K562 (cell line): ENCODE measurements around the gene LVRN. TPM values are rescaled to one million over a fixed set of nuclear protein-coding genes. Genes with fewer than 3 reads are reported as not detected.

ENCODE experiments used
- ATAC-seq: fragments of 200-7000 bp; cut with Tn5 transposase; 3 replicates; pipeline ENCODE4 v1.9.1; 2020; ENCODE audit warnings: moderate library complexity
- BruUV-seq: library from RNA; stranded (reverse); fragments of 400-500 nt; replicated peaks from 2 replicates; lab custom pipeline; 2021; lab: Mats Ljungman, UMichigan
- CTCF ChIA-PET: fragments of 300-600 bp; formaldehyde crosslinking; extraction: SDS; loops from one replicate; lab custom pipeline; 2021; ENCODE audit warnings: low intra/inter-chr PET ratio; lab: Yijun Ruan, JAX
- POLR2A ChIA-PET: fragments of 300-600, 350-650 bp; sonication (Branson Sonifier 250); formaldehyde crosslinking; extraction: SDS; loops from one replicate; lab custom pipeline; 2021; ENCODE audit warnings: antibody characterized with exemption, inconsistent platforms; lab: Yijun Ruan, JAX
- DNase-seq, 4 experiments: peaks; one replicate each; pipeline versions ENCODE4 v3.0.0 to v3.0.0-alpha.2; 2011 to 2018; ENCODE audit warnings: low spot score in 3 of 4, mixed read lengths in 3 of 4; ENCODE audit errors: extremely low read depth in 1 of 4
- FAIRE-seq: peaks from 2 replicates; lab custom pipeline; 2011; peaks lifted over from hg19 to GRCh38; lab: Jason Lieb, UNC
- H2AFZ ChIP-seq: 2 replicates; pipeline ENCODE4 v1.6.0; 2011; ENCODE audit warnings: low read depth, low read length, control low read depth, inconsistent platforms
- H3K27ac ChIP-seq: fragments of 200-600 bp; 3 replicates; pipeline ENCODE4 v1.8.0; 2011; ENCODE audit warnings: low read depth, mild to moderate bottlenecking, control low read depth, inconsistent platforms, low read length, moderate library complexity, mixed read lengths; ENCODE audit errors: extremely low read depth
- H3K27me3 ChIP-seq, 2 experiments: fragments of 300-600 bp in 1 of 2; 2 replicates in 1 of 2; 3 replicates in 1 of 2; pipeline versions ENCODE4 v1.6.0 to v1.8.0; 2011; ENCODE audit warnings: inconsistent platforms in 2 of 2, low read length in 2 of 2, mild to moderate bottlenecking in 1 of 2, mixed read lengths in 1 of 2, moderate library complexity in 1 of 2; ENCODE audit not compliant: control insufficient read depth in 2 of 2, insufficient read depth in 2 of 2
- H3K36me3 ChIP-seq: fragments of 300-600 bp; 3 replicates; pipeline ENCODE4 v1.8.0; 2011; ENCODE audit warnings: mild to moderate bottlenecking, low read length, inconsistent platforms; ENCODE audit not compliant: control insufficient read depth, insufficient read depth
- H3K4me1 ChIP-seq, 2 experiments: fragments of 200-600 bp in 1 of 2; replicated peaks in 1 of 2; 2 replicates in 1 of 2; 3 replicates in 1 of 2; pipeline versions ENCODE4 v1.5.1 to v1.8.0; 2011; ENCODE audit warnings: inconsistent platforms in 2 of 2, low read length in 2 of 2, mild to moderate bottlenecking in 1 of 2, mixed read lengths in 1 of 2, moderate library complexity in 1 of 2; ENCODE audit not compliant: control insufficient read depth in 2 of 2, insufficient read depth in 2 of 2
- H3K4me2 ChIP-seq: 2 replicates; pipeline ENCODE4 v1.6.1; 2011; ENCODE audit warnings: low read length, control low read depth, inconsistent platforms, mixed read lengths; ENCODE audit not compliant: insufficient read depth
- H3K4me3 ChIP-seq: fragments of 200-600 bp; sonication (generic), shearing (Covaris generic); 2 replicates; pipeline ENCODE4 v1.5.1; 2016; ENCODE audit warnings: control low read depth, inconsistent platforms
- H3K79me2 ChIP-seq: fragments of 200-600 bp; 3 replicates; pipeline ENCODE4 v1.8.0; 2011; ENCODE audit warnings: low read length, inconsistent platforms; ENCODE audit not compliant: control insufficient read depth, insufficient read depth
- H3K9ac ChIP-seq, 2 experiments: 2 replicates each; pipeline versions ENCODE4 v1.6.0 to v1.6.1; 2011; ENCODE audit warnings: low read depth in 2 of 2, low read length in 2 of 2, control low read depth in 1 of 2, inconsistent platforms in 1 of 2, mild to moderate bottlenecking in 1 of 2, mixed read lengths in 1 of 2; ENCODE audit not compliant: insufficient read depth in 1 of 2
- H3K9me1 ChIP-seq: one replicate; pipeline ENCODE4 v1.6.0; 2011; ENCODE audit warnings: inconsistent platforms, mild to moderate bottlenecking, low read length, moderate library complexity; ENCODE audit not compliant: control insufficient read depth, insufficient read depth
- H3K9me3 ChIP-seq: replicated peaks from 2 replicates; pipeline ENCODE4 v1.5.1; 2011; ENCODE audit warnings: low read depth, low read length, inconsistent platforms; ENCODE audit not compliant: control insufficient read depth, insufficient read depth
- H4K20me1 ChIP-seq: replicated peaks from 2 replicates; pipeline ENCODE4 v1.6.1; 2011; ENCODE audit warnings: low read length, inconsistent platforms, mixed read lengths; ENCODE audit not compliant: control insufficient read depth, insufficient read depth
- JUND ChIP-seq, 2 experiments: IDR thresholded peaks; 2 replicates in 1 of 2; 3 replicates in 1 of 2; pipeline ENCODE4 v1.6.1; 2011; ENCODE audit warnings: borderline replicate concordance in 2 of 2, low read depth in 2 of 2, low read length in 2 of 2, improper control_type of control experiment in 1 of 2, missing biosample characterization in 1 of 2, missing genetic modification characterization in 1 of 2, missing genetic modification reagents in 1 of 2
- NBN ChIP-seq: fragments of 450-650 bp; IDR thresholded peaks from 2 replicates; pipeline ENCODE4 v1.6.1; 2016; ENCODE audit warnings: low read depth, mild to moderate bottlenecking
- TFE3 ChIP-seq: fragments of 450-650 bp; formaldehyde crosslinking; IDR thresholded peaks from 2 replicates; pipeline ENCODE4 v1.4.0; 2020; ENCODE audit warnings: mild to moderate bottlenecking, mixed read lengths
- ZNF134 ChIP-seq: fragments of 250-450 bp; sonication (Bioruptor Pico); conservative IDR thresholded peaks from 2 replicates; pipeline ENCODE4 v1.4.0; 2020
- WGBS: fragments of 100-300 bp; shearing (Covaris generic); methylation state at CpG from one replicate; pipeline ENCODE4 v1.1.6; 2016; ENCODE audit warnings: low coverage, mixed read lengths; ENCODE audit not compliant: insufficient coverage; ENCODE audit errors: missing lambda C conversion rate; 5-methylcytosine and 5-hydroxymethylcytosine counted together
- in situ Hi-C: fragments of 300-500 bp; cut with MboI; formaldehyde crosslinking; loops from 4 replicates; pipeline ENCODE4 v1.15.0; 2018; ENCODE audit warnings: inconsistent platforms, mixed read lengths
- intact Hi-C: fragments of 100-400 bp; cut with micrococcal nuclease; formaldehyde crosslinking; loops from 2 replicates; pipeline ENCODE4 v1.14.2; 2022
- polyA plus RNA-seq, 8 experiments: library from polyadenylated mRNA; depleted of rRNA in 4 of 8; stranded (reverse) in 5 of 8; unstranded in 3 of 8; fragments of >200 nt; fragmentation: Nextera tagmentation in 2 of 8; fragmentation: Illumina TruSeq in 1 of 8; extraction: Ambion mirVana in 2 of 8; extraction: Trizol in 1 of 8; gene quantifications; 2 replicates each; pipeline versions ENCODE4 v1.2.1 to v1.2.3, GENCODE V29; 2011 to 2014; ENCODE audit warnings: inconsistent platforms in 1 of 8, missing spikeins in 1 of 8
- total RNA-seq, 7 experiments: library from RNA; depleted of rRNA in 6 of 7; stranded (reverse); fragments of >200 nt in 6 of 7; fragmentation: Illumina TruSeq in 2 of 7; extraction: Trizol in 2 of 7; gene quantifications; 2 replicates each; pipeline versions ENCODE4 v1.2.1 to v1.2.3, GENCODE V29; 2011 to 2021; ENCODE audit warnings: low replicate concordance in 1 of 7

LVRN gene
- total and polyA plus RNA-seq, 9 of the 15 experiments (the other 6 are each of a cell fraction or from before 2014, with no cell fraction given), result 2.6 to 5.3 (median 4.1) TPM

- DNase-seq (no peak), ATAC-seq (no peak), FAIRE-seq (no peak)
- ChIA-PET CTCF (no interaction called here), POLR2A (interaction anchor here (0.9 to 1.1 kb wide), 2 partner anchors 16 to 77 kb away, joined by 3 read pairs; no protein-coding TSS in a partner anchor)
- no peaks in the 10 kb centered on the region for H3K9me3 ChIP-seq
- H3K9ac ChIP-seq, result no peak overlapping the region
- H3K27me3 ChIP-seq, result peaks cover 0 to 2% of the 10 kb centered on the region in 2 experiments; a peak in 2 of 5 replicates
- intact Hi-C loops, result no loop called here
- no peaks in the 10 kb centered on the region for H3K79me2 ChIP-seq
- no peaks in the 10 kb centered on the region for H3K9me1 ChIP-seq
- BruUV-seq, result no TSS peak
- H3K4me1 ChIP-seq, result no peaks in the 10 kb centered on the region
- no peak overlapping the region for H3K4me3 ChIP-seq
- TF ChIP-seq NBN (no peak), ZNF134 (CRISPR knock-in tag) (peak; percentile 85), JUND (IDR thresholded peaks at IDR 0.05; ENCODE audit: borderline replicate concordance, low read depth, low read length) (no peak), JUND (tag; IDR thresholded peaks at IDR 0.05; ENCODE audit: borderline replicate concordance, low read depth, low read length) (no peak), TFE3 (peak; percentile 29; the same call in 1 of the 2 replicates)
- no peaks in the 10 kb centered on the region for H4K20me1 ChIP-seq
- no peaks in the 10 kb centered on the region for H3K36me3 ChIP-seq
- H3K4me2 ChIP-seq, result no peak overlapping the region
- H3K27ac ChIP-seq, result no peak overlapping the region
- no peak overlapping the region for H2AFZ ChIP-seq
- WGBS, result 10% methylated on average over 3 of the region's 3 CpGs
- in situ Hi-C loops, result no loop called here
Measured at GRCh38 chr5:115920171-115920725, 42.0 kb upstream of the LVRN start.
